ENCODE data around the gene KDM1B.

KDM1B gene

GRCh38 chr6:18263418-18264218 is 108.4 kb downstream of the KDM1B start (continued):
- TF ChIP-seq PRDM10 (tag by site-specific recombination; IDR thresholded peaks at IDR 0.05): 0 out of 2 replicates have a peak, but pooled peaks have one; percentile 8

- H3K4me1 ChIP-seq (ENCODE audit: control insufficient read depth, insufficient read depth, low read length): peaks cover 25% of the 10 kb centered on the region
- POLR2A ChIA-PET: interaction anchor here (0.6 to 1.5 kb wide), 10 partner anchors 13 to 1573 kb away, joined by 3 to 6 read pairs (median 4); partner anchors contain the start of gene RNF144B
- TF ChIP-seq ZNF544 (tag by site-specific recombination; IDR thresholded peaks at IDR 0.05) (no peak), ZNF660 (tag by site-specific recombination; IDR thresholded peaks at IDR 0.05) (peak; percentile 69), ZNF24 (tag by site-specific recombination; IDR thresholded peaks at IDR 0.05) (peak; percentile 74; the same call in 1 of the 2 replicates), INSM2 (tag by site-specific recombination; IDR thresholded peaks at IDR 0.05) (no peak), ZNF266 (tag by site-specific recombination; IDR thresholded peaks at IDR 0.05; ENCODE audit: low read depth) (no peak), ZNF707 (tag by site-specific recombination; IDR thresholded peaks at IDR 0.05) (no peak), ZNF324 (tag by site-specific recombination; IDR thresholded peaks at IDR 0.05) (0 out of 2 replicates have a peak, but pooled peaks have one; percentile 35), ZNF341 (tag by site-specific recombination; IDR thresholded peaks at IDR 0.05; ENCODE audit: low read depth) (no peak), YY1 (tag by site-specific recombination; IDR thresholded peaks at IDR 0.05) (peak; percentile 80; the same call in 1 of the 2 replicates), KLF16 (tag by site-specific recombination; IDR thresholded peaks at IDR 0.05) (no peak), PRDM4 (tag by site-specific recombination; IDR thresholded peaks at IDR 0.05) (0 out of 2 replicates have a peak, but pooled peaks have one; percentile 20), ZNF23 (tag by site-specific recombination; IDR thresholded peaks at IDR 0.05; ENCODE audit: borderline replicate concordance) (no peak), GFI1B (tag by site-specific recombination; IDR thresholded peaks at IDR 0.05) (no peak), ZFP37 (tag by site-specific recombination; IDR thresholded peaks at IDR 0.05) (no peak), ZNF26 (tag by site-specific recombination; IDR thresholded peaks at IDR 0.05) (no peak), ZNF140 (tag by site-specific recombination; IDR thresholded peaks at IDR 0.05) (no peak), ZNF645 (tag by site-specific recombination; IDR thresholded peaks at IDR 0.05) (no peak), SP3 (tag by site-specific recombination; IDR thresholded peaks at IDR 0.05) (0 out of 2 replicates have a peak, but pooled peaks have one; percentile 16), ZNF391 (tag by site-specific recombination; IDR thresholded peaks at IDR 0.05; ENCODE audit: borderline replicate concordance, low read depth) (peak; percentile 35; the same call in 1 of the 2 replicates), ZNF433 (tag by site-specific recombination; IDR thresholded peaks at IDR 0.05; ENCODE audit: low read depth) (no peak), ZNF114 (tag by site-specific recombination; IDR thresholded peaks at IDR 0.05) (no peak), ZNF704 (tag by site-specific recombination; IDR thresholded peaks at IDR 0.05) (no peak)
These were observed 109.1 kb downstream of the KDM1B start, which contains the start of gene DEK for GRCh38 chr6:18264219-18264922. TSS of gene DEK (minus strand) at chr6:18264530. CDS start at chr6:18263987, 543 bp downstream.

More at GRCh38 chr6:18264219-18264922, 109.1 kb downstream of the KDM1B start, which contains the start of gene DEK:
- Histone ChIP-seq H3K27ac (ENCODE audit: extremely low read depth, low read depth, low read length) (peak within 1 kb of the TSS; percentile 98), H3K36me3 (ENCODE audit: control insufficient read depth in 2 of 2, insufficient read depth in 1 of 2, low read length in 2 of 2) (peaks cover 6 to 31% of the 10 kb centered on the region in 2 experiments), H3K4me3 (ENCODE audit: low read depth, low read length) (peak within 1 kb of the TSS; percentile 95), H3K9me3 (ENCODE audit: control insufficient read depth, insufficient read depth, low read depth, low read length) (no peaks in the 10 kb centered on the region)
- CTCF ChIA-PET: no interaction called here
